ENCODE data around the gene ANXA9.

Gene ANXA9

DNA sequence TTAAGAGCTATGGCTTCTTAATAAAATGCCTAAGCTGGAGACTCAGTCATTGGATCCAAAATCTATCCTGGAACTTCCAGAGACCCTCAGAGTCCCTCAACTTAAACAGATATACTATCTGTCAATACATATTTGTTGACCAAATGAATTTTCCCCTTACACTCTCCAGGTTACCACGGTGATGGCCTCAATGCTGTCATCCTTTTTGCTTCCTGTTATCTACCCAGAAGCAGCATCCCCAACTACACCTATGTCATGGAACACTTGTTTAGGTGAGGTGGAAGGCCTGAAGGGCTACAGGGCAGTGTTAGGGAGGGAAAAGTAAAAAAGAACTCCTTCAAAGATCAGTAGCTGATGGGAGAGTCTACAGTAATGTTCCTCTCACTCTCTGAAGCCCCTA is 61.1 kb downstream of the ANXA9 start:
- Histone ChIP-seq H3K4me3 (ENCODE audit: low read length) (no peak overlapping the region), H3K9ac (ENCODE audit: low read length) (no peak overlapping the region), H3K36me3 (ENCODE audit: control insufficient read depth, insufficient read depth, low read length) (no peaks in the 10 kb centered on the region)

More for the DNA sequence above, 61.1 kb downstream of the ANXA9 start:
- Histone ChIP-seq H3K27me3 (ENCODE audit: control insufficient read depth, insufficient read depth, low read length) (no peaks in the 10 kb centered on the region), H3K27ac (ENCODE audit: low read depth, low read length) (no peak overlapping the region), H3K4me1 (ENCODE audit: control insufficient read depth, insufficient read depth, low read length) (peaks cover 2% of the 10 kb centered on the region)

Data from rectal smooth muscle tissue (tissue), 1 donor.